Left kidney (tissue), 2 donors: ENCODE data around the gene INTS6. TPM values are rescaled to one million over a fixed set of nuclear protein-coding genes. Genes with fewer than 3 reads are reported as not detected.

Experiments
- DNase-seq: peaks from one replicate; pipeline ENCODE4 v3.0.0-alpha.2; 2013
- polyA plus RNA-seq: library from polyadenylated mRNA; unstranded; fragments of 120-200 nt; gene quantifications from one replicate; pipeline ENCODE4 v1.2.1, GENCODE V29; 2013; ENCODE audit not compliant: insufficient read length

The INTS6 gene
- polyA plus RNA-seq, 1 donor: 39.2 TPM

DNA sequence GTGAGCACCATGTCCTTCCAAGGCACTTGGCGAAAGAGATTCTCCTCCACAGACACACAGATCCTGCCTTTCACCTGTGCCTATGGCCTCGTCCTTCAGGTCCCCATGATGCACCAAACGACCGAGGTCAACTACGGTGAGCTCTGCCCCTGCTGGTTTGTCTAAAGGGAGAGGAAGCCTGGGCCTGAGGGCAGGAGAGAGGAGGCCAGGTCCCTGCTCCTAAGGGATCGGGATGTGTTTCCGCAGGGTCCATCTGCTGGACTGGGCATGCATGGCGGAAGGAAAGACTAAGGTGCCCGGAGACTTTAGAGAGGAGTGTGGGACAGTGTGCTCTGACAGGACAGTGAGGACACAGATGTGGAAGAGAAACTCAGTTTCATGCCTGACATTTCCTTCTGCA, 105.7 kb downstream of the INTS6 start:
- no peak for DNase-seq

GRCh38 chr13:51346397-51346796, 106.4 kb downstream of the INTS6 start:
- DNase-seq: no peak

DNA sequence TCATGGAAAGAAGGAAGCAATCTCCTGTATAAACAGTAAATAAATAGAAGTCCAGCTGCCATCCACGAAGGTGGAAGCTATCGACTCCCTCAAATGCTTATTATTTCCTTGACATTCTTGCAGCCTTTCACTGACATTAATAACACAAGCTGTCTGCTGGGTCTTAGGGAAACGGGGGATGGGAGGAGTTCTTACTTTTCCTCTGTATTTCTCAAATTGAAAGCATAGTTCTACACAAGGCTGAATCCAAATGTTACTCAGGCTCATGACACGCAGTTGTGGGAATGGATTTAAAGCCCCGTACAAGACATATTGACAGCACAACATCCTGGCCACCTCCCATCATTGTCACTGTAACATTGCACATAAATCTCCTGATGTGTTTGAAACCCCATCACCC, 109.4 kb downstream of the INTS6 start:
- DNase-seq: no peak

GRCh38 chr13:51342706-51343105, 110.1 kb downstream of the INTS6 start:
- no peak for DNase-seq

GRCh38 chr13:51341791-51342190, 111.0 kb downstream of the INTS6 start:
- DNase-seq: no peak

- no peak for DNase-seq
Observed at GRCh38 chr13:51341232-51341631, 111.6 kb downstream of the INTS6 start.

GRCh38 chr13:51339952-51340732, 112.7 kb downstream of the INTS6 start:
- DNase-seq: no peak

DNA sequence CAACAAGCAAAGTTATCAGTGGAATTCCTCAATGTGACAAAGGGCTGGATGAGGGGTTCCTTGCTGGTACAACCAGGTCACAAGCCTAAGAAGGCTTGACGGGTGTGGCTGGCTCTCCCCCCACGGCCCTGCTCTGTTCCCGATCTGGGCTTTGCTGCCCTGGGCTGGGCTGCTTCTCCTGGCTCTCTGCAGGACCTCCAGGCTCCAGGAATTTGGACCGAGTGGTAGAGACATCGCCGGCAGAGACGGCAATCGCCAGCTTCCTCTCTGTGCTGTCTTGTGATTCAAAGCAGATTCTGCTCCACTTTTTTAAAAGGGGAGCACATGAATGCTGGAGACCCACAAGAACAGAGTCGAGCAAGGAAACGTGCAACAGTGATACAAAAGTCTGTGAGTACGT, 113.5 kb downstream of the INTS6 start, which contains the start of gene SERPINE3:
TSS of gene SERPINE3 (plus strand) at position 338 of the 400 bp plus-strand sequence. CDS start 1,401 bp downstream, outside the sequence.
- no peak for DNase-seq

GRCh38 chr13:51336746-51337145, 116.1 kb downstream of the INTS6 start:
- no peak for DNase-seq

GRCh38 chr13:51333826-51334225, 119.0 kb downstream of the INTS6 start:
- no peak for DNase-seq

- DNase-seq: no peak
Observed at GRCh38 chr13:51333421-51333820, 119.4 kb downstream of the INTS6 start.

DNA sequence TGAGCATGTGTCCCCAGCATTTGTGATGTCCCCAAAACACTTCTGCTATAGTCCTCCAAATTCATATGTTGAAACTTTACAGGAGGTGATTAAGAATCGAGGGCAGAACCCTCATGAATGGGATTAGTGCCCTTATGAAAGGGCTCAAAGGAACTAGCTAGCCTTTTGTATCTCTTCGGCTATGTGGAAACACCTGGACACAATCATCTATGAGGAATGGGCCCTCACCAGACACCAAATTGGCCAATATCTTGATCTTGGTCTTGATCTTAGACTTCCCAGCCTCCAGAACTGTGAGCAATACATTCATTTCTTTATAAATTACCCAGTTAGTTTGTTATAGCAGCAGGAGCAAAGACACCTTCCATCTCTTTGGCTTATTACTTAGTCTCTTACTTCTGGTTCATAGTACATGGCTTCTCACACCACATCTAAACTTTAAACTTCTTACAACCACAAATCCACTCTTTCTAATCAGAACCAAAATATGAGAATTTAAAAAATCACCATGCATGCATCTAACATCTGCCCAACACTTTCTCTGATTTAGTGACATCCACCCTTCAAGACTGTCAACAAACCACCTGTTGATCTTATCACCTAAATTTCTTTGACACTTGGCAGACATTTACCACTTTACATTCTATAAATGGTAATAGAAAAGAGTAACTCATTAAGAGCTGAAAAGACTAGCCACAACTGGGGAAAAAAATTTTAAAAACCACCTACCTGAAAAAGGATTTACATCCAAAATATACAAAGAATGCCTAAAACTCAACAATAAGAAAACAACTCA, 120.1 kb downstream of the INTS6 start:
- no peak for DNase-seq

DNA sequence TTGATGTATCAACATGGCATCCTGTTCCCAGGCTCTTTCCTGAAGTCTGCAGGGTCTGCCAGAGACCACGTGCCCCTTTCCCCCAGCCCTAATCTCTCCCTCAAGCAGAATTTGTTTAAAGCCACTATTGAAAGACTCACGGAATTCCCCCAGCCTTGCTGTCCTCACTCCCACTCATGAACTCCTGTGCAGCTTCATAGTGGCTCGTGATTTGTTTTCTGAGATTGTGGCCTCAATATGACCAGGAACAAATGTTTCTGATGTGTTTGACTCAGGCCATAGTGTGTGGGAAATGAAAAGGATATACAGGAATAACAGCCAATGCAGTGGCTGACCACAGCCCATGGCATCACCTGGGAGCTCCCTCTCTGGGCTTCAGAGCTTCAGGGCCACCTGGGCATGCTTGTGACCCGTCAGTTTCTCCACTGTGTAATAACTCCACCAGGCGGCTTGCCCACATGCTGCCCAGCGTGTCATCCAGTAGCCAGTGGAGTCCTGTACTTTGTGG, 121.4 kb downstream of the INTS6 start:
- DNase-seq: no peak

DNA sequence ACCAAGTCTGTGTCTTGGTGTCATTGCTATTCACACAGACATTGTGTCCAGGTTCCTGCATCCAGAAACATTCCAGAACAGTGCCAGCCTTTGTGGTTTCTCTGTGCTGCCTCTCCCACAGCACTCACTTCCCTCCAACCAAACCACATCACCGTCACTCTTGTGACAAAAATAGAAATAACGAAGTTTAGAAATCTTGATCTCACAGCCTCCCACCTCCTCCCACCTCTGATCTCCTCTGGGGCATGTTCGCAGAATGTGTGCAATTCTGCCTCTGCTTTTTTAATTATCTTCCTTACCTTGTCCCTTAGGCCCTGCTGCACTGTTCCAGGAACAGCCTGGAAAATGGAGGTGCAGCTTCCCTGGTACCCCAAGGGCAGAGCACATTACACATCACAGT, 122.0 kb downstream of the INTS6 start:
- DNase-seq: no peak

DNA sequence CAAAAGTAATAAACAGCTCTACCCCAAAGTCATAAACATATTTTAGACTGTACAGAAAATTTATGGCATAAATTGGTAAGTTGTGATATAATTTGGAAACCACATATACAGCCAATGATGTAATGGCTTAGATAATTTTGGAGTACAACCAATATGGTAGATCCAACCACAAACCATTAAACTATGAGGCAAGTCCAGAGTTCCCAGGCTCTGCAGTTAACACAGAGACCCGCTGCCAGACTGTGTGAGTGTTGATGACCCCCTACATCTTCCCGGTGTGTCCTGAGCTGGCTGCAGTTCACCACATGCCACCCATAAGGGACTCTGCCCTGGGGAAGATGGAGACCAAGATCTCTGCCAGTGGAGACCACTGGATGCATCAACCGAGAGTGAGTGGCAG, 123.2 kb downstream of the INTS6 start:
- DNase-seq: no peak

DNA sequence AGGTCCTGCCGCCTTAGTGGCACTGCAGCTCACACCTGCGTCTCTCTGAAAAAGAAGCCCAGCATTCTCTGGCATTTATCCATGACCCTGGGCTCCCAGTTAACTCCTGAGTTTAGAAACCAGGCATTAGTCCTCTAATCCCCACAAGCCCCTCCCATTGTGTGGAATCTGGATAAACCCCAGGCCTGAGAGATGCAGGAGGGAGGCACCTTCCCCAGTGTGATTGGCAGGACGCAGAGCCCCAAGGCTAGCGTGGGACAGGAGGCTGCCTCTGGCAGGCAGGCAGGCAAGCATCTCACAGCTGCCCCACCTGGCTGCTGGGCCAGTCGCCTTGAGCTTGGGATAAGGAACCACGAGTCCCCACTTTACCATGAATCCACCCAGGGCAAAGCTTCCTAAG, 124.3 kb downstream of the INTS6 start:
- DNase-seq: no peak

DNA sequence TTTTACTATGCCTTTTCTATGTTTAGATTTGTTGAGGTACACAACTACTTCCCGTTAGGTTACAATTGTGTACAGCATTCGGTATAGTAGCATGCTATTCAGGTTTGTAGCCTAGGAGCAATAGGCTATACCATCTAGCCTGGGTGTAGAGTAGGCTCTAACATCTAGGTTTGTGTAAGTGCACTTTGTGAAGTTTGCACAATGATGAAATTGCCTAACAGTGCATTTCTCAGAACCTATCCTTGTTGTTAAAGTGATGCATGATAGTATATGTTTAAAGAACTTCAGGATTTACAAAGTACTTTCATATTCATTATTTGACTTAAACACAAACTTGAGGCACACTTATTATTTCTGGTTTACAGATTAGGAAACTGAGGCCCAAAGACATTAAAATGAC, 124.9 kb downstream of the INTS6 start:
- DNase-seq: no peak

GRCh38 chr13:51326777-51327176, 126.1 kb downstream of the INTS6 start:
- DNase-seq: no peak

DNA sequence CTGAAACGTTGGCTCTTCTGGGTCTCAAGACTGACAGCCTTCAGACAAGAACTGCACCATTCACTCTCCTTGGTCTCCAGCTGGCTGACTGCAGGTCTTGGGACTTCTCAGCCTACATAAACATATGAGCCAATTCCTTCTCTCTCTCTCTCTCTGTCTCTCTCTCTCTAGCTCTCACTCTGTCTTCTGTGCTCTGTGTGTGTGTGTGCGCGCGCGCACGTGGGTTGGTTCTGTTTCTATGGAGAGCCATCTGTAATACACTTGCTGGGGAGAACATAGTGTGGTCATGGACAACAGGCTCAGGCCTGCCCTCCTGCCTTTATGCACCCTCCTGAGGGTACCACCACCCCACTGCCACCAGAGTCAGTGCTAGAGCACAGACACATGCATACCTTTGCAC, 127.0 kb downstream of the INTS6 start:
- DNase-seq: no peak

- no peak for DNase-seq
Observed at GRCh38 chr13:51324714-51325420, 128.0 kb downstream of the INTS6 start.

GRCh38 chr13:51323824-51324511, 128.9 kb downstream of the INTS6 start:
- DNase-seq: no peak

- DNase-seq: no peak
Observed at GRCh38 chr13:51322826-51323225, 130.0 kb downstream of the INTS6 start.
